LNCAP (cell line): ENCODE measurements around the gene PLK5.

Experiments used
- TF ChIP-seq, protein P1 (sequence below): fragments of 450-650 bp; IDR thresholded peaks from 2 replicates; pipeline ENCODE4 v1.5.1; 2017; ENCODE audit warnings: mild to moderate bottlenecking

The PLK5 gene

DNA sequence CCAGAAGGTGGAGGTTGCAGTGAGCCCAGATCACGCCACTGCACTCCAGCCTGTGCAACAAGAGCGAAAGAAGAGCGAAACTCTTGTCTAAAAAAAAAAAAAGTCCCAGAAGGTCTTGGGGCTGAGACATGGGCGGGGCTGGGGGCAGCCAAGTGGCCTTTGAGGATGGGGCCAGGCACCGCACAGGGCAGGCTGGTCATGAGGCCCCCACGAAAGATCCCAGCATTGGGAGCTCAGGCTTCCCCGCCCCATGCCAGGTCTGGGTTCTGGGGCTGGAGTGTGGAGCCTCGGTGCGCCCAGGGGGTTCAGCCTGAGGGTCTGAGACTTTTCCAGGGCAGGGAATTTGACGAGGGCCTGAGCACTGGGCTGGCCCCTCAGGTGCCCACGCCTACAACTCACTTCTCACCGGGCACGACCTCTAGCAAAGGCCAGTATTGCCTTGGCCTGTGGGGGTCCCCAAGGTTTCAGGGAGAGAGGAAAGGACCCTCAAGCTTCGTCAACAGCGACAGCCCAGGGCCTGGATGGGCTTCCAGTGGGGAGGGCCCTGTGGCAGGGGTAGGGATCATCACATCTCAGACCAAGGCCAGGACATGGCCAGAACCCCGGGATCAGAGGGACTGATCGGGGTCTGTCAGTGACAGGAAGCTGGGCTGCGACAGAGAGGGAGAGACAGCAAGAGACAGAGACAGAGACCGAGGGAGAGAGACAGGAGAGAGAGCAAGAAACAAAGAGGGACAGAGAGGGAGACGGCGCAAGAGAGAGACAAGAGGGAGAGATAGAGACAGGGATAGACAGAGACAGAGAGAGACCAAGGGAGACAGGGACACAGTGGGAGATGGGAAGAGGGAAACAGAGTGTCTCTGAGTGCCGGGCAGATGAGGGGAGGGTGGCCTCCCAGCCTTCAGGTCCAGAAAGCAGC is 51.7 kb downstream of the PLK5 start:
- TF ChIP-seq, protein P1, sequence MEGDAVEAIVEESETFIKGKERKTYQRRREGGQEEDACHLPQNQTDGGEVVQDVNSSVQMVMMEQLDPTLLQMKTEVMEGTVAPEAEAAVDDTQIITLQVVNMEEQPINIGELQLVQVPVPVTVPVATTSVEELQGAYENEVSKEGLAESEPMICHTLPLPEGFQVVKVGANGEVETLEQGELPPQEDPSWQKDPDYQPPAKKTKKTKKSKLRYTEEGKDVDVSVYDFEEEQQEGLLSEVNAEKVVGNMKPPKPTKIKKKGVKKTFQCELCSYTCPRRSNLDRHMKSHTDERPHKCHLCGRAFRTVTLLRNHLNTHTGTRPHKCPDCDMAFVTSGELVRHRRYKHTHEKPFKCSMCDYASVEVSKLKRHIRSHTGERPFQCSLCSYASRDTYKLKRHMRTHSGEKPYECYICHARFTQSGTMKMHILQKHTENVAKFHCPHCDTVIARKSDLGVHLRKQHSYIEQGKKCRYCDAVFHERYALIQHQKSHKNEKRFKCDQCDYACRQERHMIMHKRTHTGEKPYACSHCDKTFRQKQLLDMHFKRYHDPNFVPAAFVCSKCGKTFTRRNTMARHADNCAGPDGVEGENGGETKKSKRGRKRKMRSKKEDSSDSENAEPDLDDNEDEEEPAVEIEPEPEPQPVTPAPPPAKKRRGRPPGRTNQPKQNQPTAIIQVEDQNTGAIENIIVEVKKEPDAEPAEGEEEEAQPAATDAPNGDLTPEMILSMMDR = no peak

DNA sequence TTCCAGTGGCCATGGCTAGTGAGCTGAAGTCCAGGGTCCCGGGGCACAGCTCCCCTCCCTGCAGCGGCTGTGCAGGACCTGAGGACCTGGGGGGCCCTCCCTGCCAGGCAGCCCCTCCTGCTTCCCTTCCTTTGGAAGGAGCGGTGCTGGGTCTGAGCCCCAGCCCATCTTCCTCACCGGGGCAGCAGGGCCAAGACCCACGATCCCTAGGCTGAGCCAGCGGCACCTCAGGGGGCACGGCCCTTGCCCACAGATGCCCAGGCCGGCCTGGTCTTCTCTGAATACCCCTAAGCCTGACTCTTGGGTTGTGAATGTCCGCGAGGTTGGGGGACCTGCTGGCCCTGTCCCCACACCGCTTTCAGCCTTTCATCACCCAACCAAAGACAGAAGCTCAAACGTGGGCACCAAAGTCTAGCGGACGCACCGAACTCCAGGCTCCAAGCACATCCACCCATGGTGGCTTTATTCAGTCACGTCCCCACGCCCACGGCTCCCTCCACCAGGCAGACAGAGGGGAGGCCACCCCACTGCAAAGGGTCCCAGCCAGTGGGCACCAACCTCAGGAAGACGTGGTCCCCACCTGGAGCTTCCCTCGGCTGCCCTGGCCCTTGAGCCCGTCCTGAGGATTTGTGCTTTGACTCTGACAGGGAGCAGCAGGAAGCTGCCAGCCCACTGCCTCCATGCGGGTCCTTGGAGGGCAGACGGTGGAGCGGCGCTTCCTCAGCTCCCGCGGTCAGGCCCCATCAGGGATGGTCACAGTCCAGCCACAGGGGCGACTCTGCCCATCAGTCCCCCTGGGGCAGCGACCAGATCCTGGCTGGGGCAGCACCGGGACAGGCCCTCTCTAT is 52.6 kb downstream of the PLK5 start:
- TF ChIP-seq, protein P1 = no peak

DNA sequence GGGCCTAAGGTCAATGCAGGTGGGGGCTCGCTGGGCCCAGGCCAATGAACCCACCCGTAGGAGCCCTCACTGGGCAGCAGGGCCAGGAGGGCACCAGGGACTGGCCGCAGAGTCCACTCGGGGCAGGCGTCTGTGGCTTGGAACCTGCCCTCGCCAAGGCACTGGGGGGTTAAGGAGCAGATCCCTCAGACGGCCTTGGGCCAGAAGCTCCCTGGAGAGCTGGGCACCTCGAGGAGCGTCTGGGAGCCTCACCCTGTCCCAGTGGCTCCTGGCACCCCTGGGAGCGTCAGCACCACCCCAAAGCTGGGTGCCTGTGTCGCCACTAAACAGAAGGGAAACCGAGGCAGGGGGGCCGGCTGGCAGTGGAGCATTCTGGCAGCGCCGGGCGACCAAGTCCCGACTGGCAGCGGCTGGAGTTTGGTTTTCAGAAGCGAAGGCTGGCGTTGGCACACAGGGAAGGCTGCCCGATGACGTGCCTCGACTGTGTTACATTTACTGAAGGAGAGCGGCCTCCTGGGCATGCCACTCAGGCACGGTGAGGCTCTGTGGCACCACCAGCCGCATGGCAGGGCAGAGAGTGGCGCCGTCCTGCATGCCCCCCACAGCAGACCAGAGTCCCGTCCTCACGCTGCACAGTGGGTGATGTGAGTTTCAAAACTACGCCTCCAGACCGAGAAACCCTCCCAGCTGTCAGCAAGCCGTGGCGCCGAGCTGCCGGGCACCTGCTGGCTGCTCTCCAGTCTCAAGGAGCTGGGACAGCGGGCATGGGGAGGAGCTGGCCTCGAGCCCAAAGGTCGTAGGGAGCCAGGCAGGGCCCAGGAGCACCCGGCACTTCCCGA is 53.4 kb downstream of the PLK5 start:
- TF ChIP-seq, protein P1 = no peak

GRCh38 chr19:1577929-1578618 is 54.2 kb downstream of the PLK5 start:
- TF ChIP-seq, protein P1 = no peak

- TF ChIP-seq, protein P1 = no peak
Observed at GRCh38 chr19:1579222-1579621, 55.3 kb downstream of the PLK5 start.

- TF ChIP-seq, protein P1 = no peak
Observed at GRCh38 chr19:1580382-1580781, 56.5 kb downstream of the PLK5 start.

GRCh38 chr19:1580957-1581356 is 57.1 kb downstream of the PLK5 start:
- TF ChIP-seq, protein P1 = no peak
